Psoas muscle (tissue), 8 donors: ENCODE data around the gene LRRC26. TPM values are rescaled to one million over a fixed set of nuclear protein-coding genes. Genes with fewer than 3 reads are reported as not detected.

Experiments used
- ATAC-seq, 4 donors: fragments of 200-7000 bp; cut with Tn5 transposase; one replicate each; pipeline ENCODE4 v1.9.1; 2020; ENCODE audit warnings: moderate library complexity in 3 of 4, mild to moderate bottlenecking in 2 of 4
- DNase-seq, 2 donors: peaks; one replicate each; pipeline ENCODE4 v3.0.0-alpha.2; 2020
- H3K27ac ChIP-seq: fragments of 200-600 bp; one replicate; pipeline ENCODE4 v1.8.0; 2022
- H3K27me3 ChIP-seq, 3 donors: fragments of 200-600 bp in 1 of 3; one replicate each; pipeline versions ENCODE4 v1.6.1 to v1.8.0; 2013 to 2022; ENCODE audit warnings: low read length in 2 of 3, mild to moderate bottlenecking in 2 of 3, moderate library complexity in 1 of 3; ENCODE audit not compliant: insufficient read depth in 3 of 3
- H3K36me3 ChIP-seq, 2 donors: fragments of 200-600 bp in 1 of 2; one replicate each; pipeline versions ENCODE4 v1.6.1 to v1.8.0; 2013 to 2022; ENCODE audit warnings: low read depth in 1 of 2, mild to moderate bottlenecking in 1 of 2, moderate library complexity in 1 of 2; ENCODE audit not compliant: insufficient read depth in 1 of 2
- H3K4me1 ChIP-seq: fragments of 200-600 bp; one replicate; pipeline ENCODE4 v1.8.0; 2022
- H3K4me3 ChIP-seq: fragments of 200-600 bp; one replicate; pipeline ENCODE4 v1.8.0; 2022; ENCODE audit warnings: mild to moderate bottlenecking
- H3K9me3 ChIP-seq: fragments of 200-600 bp; one replicate; pipeline ENCODE4 v1.8.0; 2022
- CTCF ChIP-seq: fragments of 200-600 bp; IDR thresholded peaks from one replicate; pipeline ENCODE4 v1.8.0; 2022; ENCODE audit warnings: antibody characterized with exemption
- WGBS, 3 donors: extraction: QIAGEN DNeasy Blood & Tissue Kit; methylation state at CpG; one replicate each; pipeline versions ENCODE4 v1.1.6 to v1.1.7; 2013; 5-methylcytosine and 5-hydroxymethylcytosine counted together
- intact Hi-C, 2 donors: fragments of 100-400 bp; cut with DNase I; formaldehyde crosslinking; loops; one replicate each; pipeline versions ENCODE4 v1.11.0 to v1.14.2; 2022
- polyA plus RNA-seq, 3 donors: library from polyadenylated mRNA; stranded (reverse); fragments of 200-250 nt; gene quantifications; one replicate each; pipeline ENCODE4 v1.2.3, GENCODE V29; 2013
- total RNA-seq, 4 donors: library from RNA; stranded (reverse); fragmentation: NEBNext Ultra II Directional in 2 of 4; extraction: Animal tissue kit (Norgen Biotek cat#: 25700) in 2 of 4; gene quantifications; one replicate each; pipeline versions ENCODE4 v1.2.1 to v1.2.4, GENCODE V29; 2021 to 2023
- donor health status: healthy with polysubstance abuse.
- donor health status: DM: no; HTN: no; CAD: no; lungs with moderate emphysema.
- donor health status: Bipolar disorder and iron deficiency.
- donor health status: healthy.
- donor health status: DM: yes; HTN: yes; CAD: no.
- donor health status: DM: no; HTN: no; CAD: no.
- donor health status: DM: no; HTN: no; CAD: no.
- donor health status: DM: yes; HTN: yes; CAD: no.

The LRRC26 gene
- total and polyA plus RNA-seq, 7 donors: not detected

GRCh38 chr9:137163365-137163715 lies 6.5 kb downstream of the LRRC26 start:
- DNase-seq (no peak), ATAC-seq (no peak)
- Histone ChIP-seq H3K4me1 (peaks cover 14% of the 10 kb centered on the region), H3K4me3 (peak overlapping the region; percentile 45), H3K9me3 (no peaks in the 10 kb centered on the region), H3K36me3 (no peaks in the 10 kb centered on the region), H3K27ac (no peak overlapping the region), H3K27me3 (peaks cover 0 to 96% (median 60%) of the 10 kb centered on the region in 3 donors)
- WGBS, 3 donors: 23 to 28% (median 28%) methylated on average over 24 to 26 of the region's 26 CpGs
- intact Hi-C loops: no loop called here
- no peak for TF ChIP-seq CTCF

- DNase-seq (no peak), ATAC-seq (peak; percentile 20 to 82 (median 74))
- peaks cover 0 to 96% (median 55%) of the 10 kb centered on the region in 3 donors for H3K27me3 ChIP-seq
- H3K9me3 ChIP-seq: no peaks in the 10 kb centered on the region
- TF ChIP-seq CTCF: peak; percentile 25
- H3K36me3 ChIP-seq: no peaks in the 10 kb centered on the region
- H3K27ac ChIP-seq: no peak overlapping the region
- H3K4me1 ChIP-seq: peaks cover 8% of the 10 kb centered on the region
- 4 to 5% (median 4%) methylated on average over 64 to 74 of the region's 74 CpGs for WGBS, 3 donors
- intact Hi-C loops: no loop called here
- H3K4me3 ChIP-seq: peak overlapping the region; percentile 45
These were observed 7.1 kb downstream of the LRRC26 start for GRCh38 chr9:137162505-137163364.

GRCh38 chr9:137161558-137162486 lies 8.0 kb downstream of the LRRC26 start:
- DNase-seq (no peak), ATAC-seq (peak in 1 of 4 donors; percentile 9)
- Histone ChIP-seq H3K4me3 (no peak overlapping the region), H3K9me3 (no peaks in the 10 kb centered on the region), H3K4me1 (peaks cover 6% of the 10 kb centered on the region), H3K27me3 (peaks cover 0 to 96% (median 57%) of the 10 kb centered on the region in 3 donors), H3K36me3 (no peaks in the 10 kb centered on the region), H3K27ac (no peak overlapping the region)
- no peak for TF ChIP-seq CTCF
- 3 to 5% (median 4%) methylated on average over 55 to 69 of the region's 71 CpGs for WGBS, 3 donors
- intact Hi-C loops: no loop called here

GRCh38 chr9:137160716-137161557 lies 8.9 kb downstream of the LRRC26 start:
- H3K36me3 ChIP-seq: no peaks in the 10 kb centered on the region
- 19 to 27% (median 24%) methylated on average over 54 to 56 of the region's 56 CpGs for WGBS, 3 donors
- H3K27me3 ChIP-seq: peaks cover 0 to 96% (median 55%) of the 10 kb centered on the region in 3 donors
- peaks cover 6% of the 10 kb centered on the region for H3K4me1 ChIP-seq
- no peak for TF ChIP-seq CTCF
- ATAC-seq (no peak), DNase-seq (no peak)
- H3K27ac ChIP-seq: no peak overlapping the region
- no peaks in the 10 kb centered on the region for H3K9me3 ChIP-seq
- H3K4me3 ChIP-seq: no peak overlapping the region
- intact Hi-C loops: no loop called here
